Measurements from ENCODE around the gene FATE1.
A peak's percentile ranks its signal among the peaks of the same experiment; 100 is the strongest.
"Not testable (repeated sequence)": the region's sequence is repeated elsewhere in the genome, so short reads cannot be mapped to it uniquely, and the experiment has no call there.

FATE1 gene

GRCh38 chrX:151692825-151693224 is 23.0 kb upstream of the FATE1 start:
- DNase-seq (ENCODE audit: low spot score) = no peak
- no peak overlapping the region for H3K4me3 ChIP-seq
- H3K27ac ChIP-seq = no peak overlapping the region

GRCh38 chrX:151694121-151694520 is 21.7 kb upstream of the FATE1 start:
- DNase-seq (ENCODE audit: low spot score) = no peak
- TF ChIP-seq, protein P1, sequence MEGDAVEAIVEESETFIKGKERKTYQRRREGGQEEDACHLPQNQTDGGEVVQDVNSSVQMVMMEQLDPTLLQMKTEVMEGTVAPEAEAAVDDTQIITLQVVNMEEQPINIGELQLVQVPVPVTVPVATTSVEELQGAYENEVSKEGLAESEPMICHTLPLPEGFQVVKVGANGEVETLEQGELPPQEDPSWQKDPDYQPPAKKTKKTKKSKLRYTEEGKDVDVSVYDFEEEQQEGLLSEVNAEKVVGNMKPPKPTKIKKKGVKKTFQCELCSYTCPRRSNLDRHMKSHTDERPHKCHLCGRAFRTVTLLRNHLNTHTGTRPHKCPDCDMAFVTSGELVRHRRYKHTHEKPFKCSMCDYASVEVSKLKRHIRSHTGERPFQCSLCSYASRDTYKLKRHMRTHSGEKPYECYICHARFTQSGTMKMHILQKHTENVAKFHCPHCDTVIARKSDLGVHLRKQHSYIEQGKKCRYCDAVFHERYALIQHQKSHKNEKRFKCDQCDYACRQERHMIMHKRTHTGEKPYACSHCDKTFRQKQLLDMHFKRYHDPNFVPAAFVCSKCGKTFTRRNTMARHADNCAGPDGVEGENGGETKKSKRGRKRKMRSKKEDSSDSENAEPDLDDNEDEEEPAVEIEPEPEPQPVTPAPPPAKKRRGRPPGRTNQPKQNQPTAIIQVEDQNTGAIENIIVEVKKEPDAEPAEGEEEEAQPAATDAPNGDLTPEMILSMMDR (IDR thresholded peaks at IDR 0.05) = no peak
- no peak overlapping the region for H3K27ac ChIP-seq
- H3K4me3 ChIP-seq = no peak overlapping the region

More at GRCh38 chrX:151692825-151693224, 23.0 kb upstream of the FATE1 start:
- TF ChIP-seq, protein P1 (IDR thresholded peaks at IDR 0.05) = no peak

GRCh38 chrX:151694661-151695582 is 20.9 kb upstream of the FATE1 start, which contains the start of gene PRRG3:
Gene PRRG3 (plus strand): TSS chrX:151695458. CDS start chrX:151698815, 3,357 bp downstream.
- no peak for DNase-seq (ENCODE audit: low spot score)
- no peak within 1 kb of the TSS for H3K27ac ChIP-seq
- TF ChIP-seq, protein P1 (IDR thresholded peaks at IDR 0.05) = no peak
- peak within 1 kb of the TSS; percentile 47 for H3K4me3 ChIP-seq

- Histone ChIP-seq H3K27ac (no peak overlapping the region), H3K4me3 (no peak overlapping the region)
- TF ChIP-seq, protein P1 (IDR thresholded peaks at IDR 0.05) = no peak
- DNase-seq (ENCODE audit: low spot score) = no peak
Observed at GRCh38 chrX:151695583-151696340, 20.1 kb upstream of the FATE1 start.

GRCh38 chrX:151697082-151697481 is 18.8 kb upstream of the FATE1 start:
- not testable (repeated sequence) for H3K27ac ChIP-seq; DNase-seq (ENCODE audit: low spot score); H3K4me3 ChIP-seq

- no peak for DNase-seq (ENCODE audit: low spot score)
- Histone ChIP-seq H3K27ac (no peak overlapping the region), H3K4me3 (no peak overlapping the region)
- TF ChIP-seq, protein P1 (IDR thresholded peaks at IDR 0.05) = no peak
Observed at GRCh38 chrX:151697522-151697921, 18.3 kb upstream of the FATE1 start.

DNA sequence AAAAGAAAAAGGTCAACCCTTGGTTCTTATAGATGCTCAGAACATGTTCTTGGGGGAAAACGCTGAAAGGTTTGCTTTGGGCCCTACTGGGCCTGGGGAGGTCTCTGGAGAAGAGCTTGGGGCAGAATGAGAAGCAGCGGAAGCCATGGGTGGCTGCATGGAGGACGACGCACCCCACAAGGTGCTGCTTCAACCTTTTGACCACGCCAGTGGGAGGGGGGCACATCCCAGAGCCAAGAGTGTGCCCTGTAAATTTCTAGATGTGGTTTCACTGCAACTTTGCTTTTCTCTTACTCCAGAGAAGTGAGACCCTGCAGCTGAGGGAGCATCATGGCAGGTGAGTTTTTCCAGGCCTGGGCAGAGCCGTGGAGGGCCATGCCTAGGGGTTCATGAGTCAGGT is 17.4 kb upstream of the FATE1 start:
- Histone ChIP-seq H3K27ac (no peak overlapping the region), H3K4me3 (no peak overlapping the region)
- TF ChIP-seq, protein P1 (IDR thresholded peaks at IDR 0.05) = no peak
- no peak for DNase-seq (ENCODE audit: low spot score)

All from coronary artery (tissue), 2 donors.